Heart right ventricle (tissue), 16 donors: ENCODE results near the gene FANCI. TPM values are rescaled to one million over a fixed set of nuclear protein-coding genes. Genes with fewer than 3 reads are reported as not detected.
A peak's percentile ranks its signal among the peaks of the same experiment; 100 is the strongest.

ENCODE experiments used
- ATAC-seq, 8 donors: fragments of 200-7000 bp; cut with Tn5 transposase; one replicate each; pipeline ENCODE4 v1.9.1; 2020; ENCODE audit warnings: mild to moderate bottlenecking in 8 of 8, moderate library complexity in 8 of 8, moderate number of reproducible peaks in 1 of 8
- DNase-seq, 2 donors: peaks; one replicate each; pipeline ENCODE4 v3.0.0-alpha.2; 2020
- H3K27ac ChIP-seq, 10 donors: fragments of 200-600 bp; sonication (generic) in 2 of 10; one replicate each; pipeline versions ENCODE4 v1.5.0 to v1.8.0; 2020 to 2022; ENCODE audit warnings: mild to moderate bottlenecking in 3 of 10
- H3K27me3 ChIP-seq, 7 donors: fragments of 200-600 bp; one replicate each; pipeline ENCODE4 v1.8.0; 2021 to 2022; ENCODE audit warnings: mild to moderate bottlenecking in 2 of 7
- H3K36me3 ChIP-seq, 9 donors: fragments of 200-600 bp; sonication (generic) in 1 of 9; one replicate each; pipeline versions ENCODE4 v1.5.0 to v1.8.0; 2020 to 2022; ENCODE audit warnings: mild to moderate bottlenecking in 2 of 9
- H3K4me1 ChIP-seq, 9 donors: fragments of 200-600 bp; sonication (generic) in 1 of 9; one replicate each; pipeline versions ENCODE4 v1.5.0 to v1.8.0; 2020 to 2022; ENCODE audit warnings: mild to moderate bottlenecking in 4 of 9
- H3K4me3 ChIP-seq, 10 donors: fragments of 200-600 bp; sonication (generic) in 2 of 10; one replicate each; pipeline versions ENCODE4 v1.5.0 to v1.8.0; 2020 to 2022; ENCODE audit warnings: mild to moderate bottlenecking in 7 of 10, moderate library complexity in 2 of 10
- H3K9me3 ChIP-seq, 11 donors: fragments of 200-600 bp in 10 of 11; sonication (generic) in 2 of 11; one replicate each; pipeline versions ENCODE4 v1.5.0 to v1.8.0; 2013 to 2022; ENCODE audit warnings: mild to moderate bottlenecking in 2 of 11, control low read depth in 1 of 11, moderate library complexity in 1 of 11
- CTCF ChIP-seq, 9 donors: fragments of 200-600 bp; sonication (generic) in 2 of 9; IDR thresholded peaks; one replicate each; pipeline versions ENCODE4 v1.5.0 to v1.8.0; 2021 to 2022; ENCODE audit warnings: antibody characterized with exemption in 9 of 9, mild to moderate bottlenecking in 5 of 9, moderate library complexity in 1 of 9
- WGBS, 2 donors: extraction: QIAGEN DNeasy Blood & Tissue Kit; methylation state at CpG; one replicate each; pipeline ENCODE4 v1.1.7; 2013; ENCODE audit warnings: inconsistent platforms in 1 of 2; 5-methylcytosine and 5-hydroxymethylcytosine counted together
- intact Hi-C, 10 donors: fragments of 100-400 bp; cut with DNase I; formaldehyde crosslinking; loops; one replicate each; pipeline versions ENCODE4 v1.11.1 to v1.14.2; 2022
- polyA plus RNA-seq, 2 donors: library from polyadenylated mRNA; stranded (reverse); fragments of 200-250 nt; gene quantifications; one replicate each; pipeline ENCODE4 v1.2.3, GENCODE V29; 2013
- total RNA-seq, 10 donors: library from RNA; stranded (reverse); fragmentation: NEBNext Ultra II Directional in 3 of 10; extraction: Animal tissue kit (Norgen Biotek cat#: 25700) in 3 of 10; gene quantifications; one replicate each; pipeline versions ENCODE4 v1.2.1 to v1.2.4, GENCODE V29; 2021 to 2023
- donor health status: Arrhythmogenic right ventricular cardiomyopathy.
- donor health status: ischemic (EF 13 %, LVEDD 7.1; RV severe dilation, severe dysfunction).
- donor health status: healthy with polysubstance abuse.
- donor health status: DM: no; HTN: yes; CAD: no.
- donor health status: DM: no; HTN: no; CAD: no.
- donor health status: ischemic (EF 25% LVEDD 6.9; RV normal size, moderate dysfunction).
- donor health status: ischemic (EF 25% LVEDD 5.7; RV mildly dilated, moderate dysfunction).
- donor health status: healthy.
- donor health status: DM: yes; HTN: yes; CAD: no.
- donor health status: Ischemic cardiomyopathy.
- donor health status: ischemic (EF 35%, LVEDD 5.7; RV mildly dilated, moderate dysfunction).
- donor health status: nonischemic (EF 11% LVEDD 7.7; RV severe dilation, severe dysfunction).
- donor health status: DM: yes; HTN: yes; CAD: no.
- donor health status: PGD.
- donor health status: ischemic (EF 29% LVEDD 5.4; RV normal size, mild dysfunction).
- donor health status: nonischemic (EF 23%, LVEDD 6.1; RV moderate dilation, normal function).

FANCI gene
- total and polyA plus RNA-seq, 12 donors: 1.3 to 9.9 (median 2.5) TPM

DNA sequence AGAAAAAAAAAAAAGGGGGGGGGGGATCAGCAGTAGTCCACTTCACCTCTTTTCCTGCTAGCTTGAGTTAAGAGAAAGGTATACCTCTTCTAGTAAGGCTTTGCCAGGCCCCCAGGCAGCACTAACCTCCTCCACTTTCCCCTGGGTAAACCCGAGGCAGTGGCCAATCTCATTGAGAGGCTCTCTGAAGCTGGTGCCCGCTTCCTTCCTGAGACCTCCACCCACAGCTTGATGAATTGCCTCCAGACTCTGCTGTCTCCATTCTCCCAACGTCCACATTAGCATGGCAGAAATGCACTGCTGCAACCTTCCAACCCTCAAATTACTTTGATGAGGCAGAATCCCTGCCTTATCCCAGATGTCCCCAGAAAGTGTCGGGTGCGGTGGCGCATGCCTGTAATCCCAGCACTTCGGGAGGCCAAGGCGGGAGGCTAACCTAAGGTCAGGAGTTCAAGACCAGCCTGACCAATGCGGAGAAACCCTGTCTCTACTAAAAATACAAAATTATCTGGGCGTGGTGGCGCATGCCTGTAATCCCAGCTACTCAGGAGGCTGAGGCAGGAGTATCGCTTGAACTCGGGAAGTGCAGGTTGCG is 37.7 kb upstream of the FANCI start:
- peaks cover 0 to 8% (median 7%) of the 10 kb centered on the region in 9 donors for H3K4me1 ChIP-seq
- WGBS, 2 donors: 78 to 84% methylated on average over 14 of the region's 14 CpGs
- ATAC-seq: no peak

GRCh38 chr15:89206908-89207331 is 36.9 kb upstream of the FANCI start:
- Histone ChIP-seq H3K4me3 (peak overlapping the region in 4 of 10 donors; percentile 5 to 25 (median 18)), H3K9me3 (no peaks in the 10 kb centered on the region), H3K27ac (no peak overlapping the region), H3K4me1 (peaks cover 0 to 8% (median 7%) of the 10 kb centered on the region in 9 donors), H3K27me3 (no peaks in the 10 kb centered on the region), H3K36me3 (peaks cover 0 to 4% (median 0%) of the 10 kb centered on the region in 9 donors)
- TF ChIP-seq CTCF (IDR thresholded peaks at IDR 0.05): peak; percentile 92 to 99 (median 98)
- 1 to 2% methylated on average over 14 of the region's 14 CpGs for WGBS, 2 donors
- peak; percentile 52 to 92 (median 82) for ATAC-seq
- peak; percentile 63 to 75 for DNase-seq
- intact Hi-C loops: loop anchor here in 8 of 10 donors (2.0 to 10.0 kb wide), 8 partner anchors 35 to 228 kb away; partner anchors contain the start of gene FANCI (in 1 of the 8)

More for the DNA sequence above, 37.7 kb upstream of the FANCI start:
- no peak overlapping the region for H3K27ac ChIP-seq
- intact Hi-C loops: loop anchor here in 8 of 10 donors (2.0 to 10.0 kb wide), 8 partner anchors 36 to 229 kb away; partner anchors contain the start of gene FANCI (in 1 of the 8)
- no peak overlapping the region for H3K4me3 ChIP-seq
- DNase-seq: no peak
- no peak for TF ChIP-seq CTCF (IDR thresholded peaks at IDR 0.05)
- H3K36me3 ChIP-seq: peaks cover 0 to 12% (median 0%) of the 10 kb centered on the region in 9 donors
- no peaks in the 10 kb centered on the region for H3K9me3 ChIP-seq
- H3K27me3 ChIP-seq: no peaks in the 10 kb centered on the region

DNA sequence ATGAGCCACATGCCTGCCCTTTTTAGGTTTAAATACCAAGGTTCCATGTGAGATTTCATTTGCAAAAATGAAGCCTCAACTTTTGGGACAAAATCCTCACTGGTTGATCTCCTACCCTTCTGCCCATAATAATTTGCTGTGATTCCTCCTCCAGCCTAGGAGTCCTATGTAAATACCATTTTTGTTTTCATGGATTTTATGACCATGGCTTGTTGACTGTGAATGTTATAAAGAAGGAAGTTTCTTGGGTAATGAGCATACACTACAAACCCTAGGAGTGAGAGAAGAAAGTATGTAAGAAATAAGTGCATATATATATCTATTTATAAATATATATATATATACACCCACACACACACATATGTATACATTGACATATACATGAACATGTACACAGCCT is 35.5 kb upstream of the FANCI start:
- Histone ChIP-seq H3K9me3 (no peaks in the 10 kb centered on the region), H3K27me3 (no peaks in the 10 kb centered on the region), H3K36me3 (no peaks in the 10 kb centered on the region), H3K27ac (no peak overlapping the region), H3K4me1 (peaks cover 0 to 8% (median 7%) of the 10 kb centered on the region in 9 donors), H3K4me3 (no peak overlapping the region)
- TF ChIP-seq CTCF (IDR thresholded peaks at IDR 0.05): no peak
- no peak for DNase-seq
- intact Hi-C loops: loop anchor here in 7 of 10 donors (5.0 to 10.0 kb wide), 7 partner anchors 34 to 227 kb away; partner anchors contain the start of gene FANCI (in 1 of the 7)
- ATAC-seq: no peak

DNA sequence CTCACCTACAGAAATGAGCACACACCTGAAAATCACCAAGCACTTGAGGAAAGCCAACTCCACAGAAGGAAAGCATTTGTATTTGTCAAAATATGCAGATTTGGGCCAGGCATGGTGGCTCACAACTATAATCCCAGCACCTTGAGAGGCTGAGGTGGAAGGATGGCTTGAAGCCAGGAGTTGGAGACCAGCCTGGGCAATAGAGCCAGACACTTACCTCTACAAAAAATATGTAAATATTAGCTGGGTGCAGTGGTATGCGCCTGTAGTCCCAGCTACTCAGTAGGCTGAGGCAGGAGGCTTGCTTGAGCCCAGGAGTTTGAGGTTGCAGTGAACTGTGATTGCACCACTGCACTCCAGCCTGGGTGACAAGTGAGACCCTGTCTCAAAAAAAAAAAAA is 34.7 kb upstream of the FANCI start:
- intact Hi-C loops: loop anchor here in 7 of 10 donors (5.0 to 10.0 kb wide), 7 partner anchors 33 to 226 kb away; partner anchors contain the start of gene FANCI (in 1 of the 7)
- no peaks in the 10 kb centered on the region for H3K9me3 ChIP-seq
- no peaks in the 10 kb centered on the region for H3K27me3 ChIP-seq
- H3K27ac ChIP-seq: no peak overlapping the region
- TF ChIP-seq CTCF (IDR thresholded peaks at IDR 0.05): no peak
- ATAC-seq (no peak), DNase-seq (no peak)
- peaks cover 0 to 8% (median 7%) of the 10 kb centered on the region in 9 donors for H3K4me1 ChIP-seq
- 94 to 98% methylated on average over 1 of the region's 1 CpG for WGBS, 2 donors
- no peaks in the 10 kb centered on the region for H3K36me3 ChIP-seq
- H3K4me3 ChIP-seq: no peak overlapping the region
